ENCODE measurements around the gene CMBL. TPM values are rescaled to one million over a fixed set of nuclear protein-coding genes. Genes with fewer than 3 reads are reported as not detected.

CMBL gene
- total RNA-seq, 1 donor from 2014 or later = 11.3 TPM

- H3K4me3 ChIP-seq = no peak overlapping the region
Observed at GRCh38 chr5:10246761-10247160, 60.9 kb downstream of the CMBL start.

GRCh38 chr5:10244342-10244944 lies 63.3 kb downstream of the CMBL start:
- DNase-seq (ENCODE audit: low spot score) = no peak
- H3K27ac ChIP-seq = no peak overlapping the region
- H3K9me3 Mint-ChIP-seq = no peaks in the 10 kb centered on the region

More at GRCh38 chr5:10246761-10247160, 60.9 kb downstream of the CMBL start:
- no peaks in the 10 kb centered on the region for H3K27me3 ChIP-seq
- no peak for TF ChIP-seq EZH2phosphoT487 (IDR thresholded peaks at IDR 0.05)
- no peak for TF ChIP-seq EZH2 (IDR thresholded peaks at IDR 0.05)
- no peak for TF ChIP-seq CTCF (IDR thresholded peaks at IDR 0.05)
- H3K9ac ChIP-seq = no peak overlapping the region
- H4K20me1 ChIP-seq (ENCODE audit: low read depth) = peaks cover 12% of the 10 kb centered on the region
- H3K4me1 Mint-ChIP-seq = peaks cover 21% of the 10 kb centered on the region
- no peaks in the 10 kb centered on the region for H3K9me3 Mint-ChIP-seq
- H3K27ac ChIP-seq = no peak overlapping the region
- H3K4me2 ChIP-seq = no peak overlapping the region
- H3K79me2 ChIP-seq (ENCODE audit: low read depth) = peaks cover 53% of the 10 kb centered on the region
- no peak for DNase-seq (ENCODE audit: low spot score)
- H3K9me3 ChIP-seq (ENCODE audit: low read depth) = no peaks in the 10 kb centered on the region
- peaks cover 14% of the 10 kb centered on the region for H3K36me3 Mint-ChIP-seq
- H2AFZ ChIP-seq (replicated peaks) = no peak overlapping the region
- no peak overlapping the region for H3K27ac Mint-ChIP-seq
- H3K4me1 ChIP-seq = peaks cover 11% of the 10 kb centered on the region
- no peak overlapping the region for H3K4me3 Mint-ChIP-seq
- H3F3A ChIP-seq (ENCODE audit: low read depth) = peaks cover 3% of the 10 kb centered on the region
- no peaks in the 10 kb centered on the region for H3K36me3 ChIP-seq
- peaks cover 4% of the 10 kb centered on the region for H3K27me3 Mint-ChIP-seq (ENCODE audit: insufficient read depth, low read depth)

GRCh38 chr5:10243660-10244240 lies 64.0 kb downstream of the CMBL start:
- Mint-ChIP-seq H3K27me3 (ENCODE audit: insufficient read depth, low read depth) (no peaks in the 10 kb centered on the region), H3K9me3 (no peaks in the 10 kb centered on the region), H3K4me1 (peaks cover 8% of the 10 kb centered on the region), H3K27ac (no peak overlapping the region), H3K36me3 (peaks cover 15% of the 10 kb centered on the region), H3K4me3 (no peak overlapping the region)
- TF ChIP-seq EZH2phosphoT487 (IDR thresholded peaks at IDR 0.05) (no peak), CTCF (IDR thresholded peaks at IDR 0.05) (no peak), EZH2 (IDR thresholded peaks at IDR 0.05) (no peak)
- no peak for DNase-seq (ENCODE audit: low spot score)
- Histone ChIP-seq H3K27ac (no peak overlapping the region), H4K20me1 (ENCODE audit: low read depth) (peaks cover 3% of the 10 kb centered on the region), H3K27me3 (no peaks in the 10 kb centered on the region), H3K9ac (no peak overlapping the region), H3K4me1 (peaks cover 5% of the 10 kb centered on the region), H3F3A (ENCODE audit: low read depth) (no peaks in the 10 kb centered on the region), H3K36me3 (no peaks in the 10 kb centered on the region), H3K9me3 (ENCODE audit: low read depth) (no peaks in the 10 kb centered on the region), H3K4me3 (no peak overlapping the region), H2AFZ (replicated peaks) (no peak overlapping the region), H3K79me2 (ENCODE audit: low read depth) (peaks cover 27% of the 10 kb centered on the region), H3K4me2 (no peak overlapping the region)

More at GRCh38 chr5:10244342-10244944, 63.3 kb downstream of the CMBL start:
- no peaks in the 10 kb centered on the region for H3K36me3 ChIP-seq
- peaks cover 3% of the 10 kb centered on the region for H3F3A ChIP-seq (ENCODE audit: low read depth)
- H3K27me3 Mint-ChIP-seq (ENCODE audit: insufficient read depth, low read depth) = peaks cover 4% of the 10 kb centered on the region
- H3K4me1 ChIP-seq = peaks cover 7% of the 10 kb centered on the region
- no peak overlapping the region for H3K4me3 Mint-ChIP-seq
- TF ChIP-seq CTCF (IDR thresholded peaks at IDR 0.05) (no peak), EZH2phosphoT487 (IDR thresholded peaks at IDR 0.05) (no peak), EZH2 (IDR thresholded peaks at IDR 0.05) (no peak)
- no peak overlapping the region for H3K4me3 ChIP-seq
- peaks cover 34% of the 10 kb centered on the region for H3K79me2 ChIP-seq (ENCODE audit: low read depth)
- no peak overlapping the region for H3K27ac Mint-ChIP-seq
- H3K4me1 Mint-ChIP-seq = peaks cover 12% of the 10 kb centered on the region
- H3K9ac ChIP-seq = no peak overlapping the region
- peaks cover under 1% of the 10 kb centered on the region for H4K20me1 ChIP-seq (ENCODE audit: low read depth)
- H3K36me3 Mint-ChIP-seq = peaks cover 13% of the 10 kb centered on the region
- no peaks in the 10 kb centered on the region for H3K9me3 ChIP-seq (ENCODE audit: low read depth)
- no peaks in the 10 kb centered on the region for H3K27me3 ChIP-seq
- H2AFZ ChIP-seq (replicated peaks) = no peak overlapping the region
- no peak overlapping the region for H3K4me2 ChIP-seq

Measured in neural progenitor cell (in vitro differentiated cells).